GM23248 (cell line): Measurements from ENCODE around the gene LMCD1.

Source experiments
- EZH2 ChIP-seq: fragments of 200-600 bp; sonication (generic); IDR thresholded peaks from 2 replicates; pipeline ENCODE4 v1.6.1; 2018; ENCODE audit warnings: antibody characterized with exemption, mild to moderate bottlenecking; ENCODE audit not compliant: insufficient read depth, poor library complexity, severe bottlenecking
- EZH2phosphoT487 ChIP-seq: fragments of 200-600 bp; sonication (generic); IDR thresholded peaks from 2 replicates; pipeline ENCODE4 v1.6.1; 2018; ENCODE audit warnings: antibody characterized with exemption, moderate library complexity, mild to moderate bottlenecking, low read depth; ENCODE audit not compliant: insufficient read depth

DNA sequence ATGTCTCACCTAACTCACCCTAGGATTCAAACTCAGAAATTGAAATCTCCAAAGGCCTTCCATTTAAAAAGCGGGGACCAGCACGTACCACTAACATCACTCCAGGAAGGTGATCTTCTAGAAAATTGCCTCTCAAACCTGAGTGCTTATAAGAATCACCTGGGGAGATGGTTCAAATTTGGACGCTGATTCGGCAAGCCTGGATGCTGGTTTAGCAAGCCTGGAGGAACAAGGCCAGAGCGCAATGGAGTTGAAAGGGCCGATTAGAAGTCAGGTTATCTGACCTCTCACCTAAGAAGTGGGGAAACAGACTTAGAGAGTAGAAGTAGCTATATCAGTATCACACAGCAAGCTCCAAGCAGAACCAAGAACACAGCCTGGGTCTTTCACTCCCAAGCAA, 74.8 kb downstream of the LMCD1 start:
- no peak for TF ChIP-seq EZH2phosphoT487
- no peak for TF ChIP-seq EZH2
